Fibroblast of pulmonary artery (primary cell): ENCODE measurements around the gene ATP6V1C2.

Source experiments
- DNase-seq: peaks from one replicate; pipeline ENCODE4 v3.0.0-alpha.2; 2010; ENCODE audit warnings: low read depth
- H3K4me3 ChIP-seq: replicated peaks from 2 replicates; pipeline ENCODE4 v1.5.1; 2011; ENCODE audit warnings: low read depth, mild to moderate bottlenecking, control low read depth, low read length, moderate library complexity
- CTCF ChIP-seq: IDR thresholded peaks from 2 replicates; pipeline ENCODE4 v1.5.1; 2011; ENCODE audit warnings: mild to moderate bottlenecking, control low read depth, low read length, inconsistent platforms; ENCODE audit errors: missing control alignments

The ATP6V1C2 gene

GRCh38 chr2:10772201-10772867 is 50.9 kb downstream of the ATP6V1C2 start:
- no peak for TF ChIP-seq CTCF
- no peak overlapping the region for H3K4me3 ChIP-seq
- no peak for DNase-seq

GRCh38 chr2:10772868-10773215 is 51.4 kb downstream of the ATP6V1C2 start:
- DNase-seq = no peak
- H3K4me3 ChIP-seq = no peak overlapping the region
- TF ChIP-seq CTCF = no peak

- no peak overlapping the region for H3K4me3 ChIP-seq
- no peak for DNase-seq
- TF ChIP-seq CTCF = no peak
Measured at GRCh38 chr2:10773821-10774341, 52.5 kb downstream of the ATP6V1C2 start.

GRCh38 chr2:10774394-10774793 is 53.0 kb downstream of the ATP6V1C2 start:
- DNase-seq = peak; percentile 12
- H3K4me3 ChIP-seq = no peak overlapping the region
- TF ChIP-seq CTCF = no peak

- no peak for TF ChIP-seq CTCF
- no peak overlapping the region for H3K4me3 ChIP-seq
- no peak for DNase-seq
Measured at GRCh38 chr2:10775021-10775780, 53.8 kb downstream of the ATP6V1C2 start.

GRCh38 chr2:10775831-10776230 is 54.4 kb downstream of the ATP6V1C2 start:
- TF ChIP-seq CTCF = no peak
- no peak overlapping the region for H3K4me3 ChIP-seq

More at GRCh38 chr2:10775831-10776230, 54.4 kb downstream of the ATP6V1C2 start:
- DNase-seq = no peak
